HG03575 (cell line): Measurements from ENCODE around the gene RNFT2.
"Not testable (repeated sequence)": the region's sequence is repeated elsewhere in the genome, so short reads cannot be mapped to it uniquely, and the experiment has no call there.

Source experiments
- ATAC-seq: cut with Tn5 transposase; IDR thresholded peaks from one replicate; pipeline ENCODE4 v1.9.1; 2021; ENCODE audit not compliant: unreplicated experiment, insufficient number of reproducible peaks, low FRiP score; ENCODE audit errors: extremely low read depth

Gene RNFT2

GRCh38 chr12:116813271-116814041 is 75.3 kb downstream of the RNFT2 start:
- ATAC-seq, result no peak

- not testable (repeated sequence) for ATAC-seq
Observed at GRCh38 chr12:116814766-116815165, 76.7 kb downstream of the RNFT2 start.

GRCh38 chr12:116818341-116818856 is 80.3 kb downstream of the RNFT2 start:
- no peak for ATAC-seq

GRCh38 chr12:116818948-116819832 is 81.1 kb downstream of the RNFT2 start:
- ATAC-seq, result no peak

GRCh38 chr12:116820064-116820656 is 82.0 kb downstream of the RNFT2 start:
- ATAC-seq, result no peak

GRCh38 chr12:116821291-116821690 is 83.2 kb downstream of the RNFT2 start:
- ATAC-seq, result no peak

- no peak for ATAC-seq
Observed at GRCh38 chr12:116827432-116827831, 89.3 kb downstream of the RNFT2 start.

- ATAC-seq, result no peak
Observed at GRCh38 chr12:116832353-116832752, 94.2 kb downstream of the RNFT2 start.

GRCh38 chr12:116833474-116833873 is 95.4 kb downstream of the RNFT2 start:
- ATAC-seq, result no peak

- ATAC-seq, result no peak
Observed at GRCh38 chr12:116835484-116835883, 97.4 kb downstream of the RNFT2 start.

GRCh38 chr12:116837097-116837496 is 99.0 kb downstream of the RNFT2 start:
- no peak for ATAC-seq

GRCh38 chr12:116838365-116838764 is 100.2 kb downstream of the RNFT2 start:
- ATAC-seq, result no peak

GRCh38 chr12:116839287-116839830 is 101.2 kb downstream of the RNFT2 start:
- ATAC-seq, result no peak

- no peak for ATAC-seq
Observed at GRCh38 chr12:116843085-116843484, 105.0 kb downstream of the RNFT2 start.

GRCh38 chr12:116849216-116849615 is 111.1 kb downstream of the RNFT2 start:
- ATAC-seq, result no peak

- ATAC-seq, result no peak
Observed at GRCh38 chr12:116852303-116852702, 114.2 kb downstream of the RNFT2 start.

- ATAC-seq, result no peak
Observed at GRCh38 chr12:116853507-116853906, 115.4 kb downstream of the RNFT2 start.

GRCh38 chr12:116855744-116856470 is 117.8 kb downstream of the RNFT2 start:
- ATAC-seq, result no peak

GRCh38 chr12:116856729-116857128 is 118.6 kb downstream of the RNFT2 start:
- no peak for ATAC-seq
